Fibroblast of skin of right quadriceps (primary cell): Measurements from ENCODE around the gene ANKRD26.

Experiments used
- DNase-seq: peaks from one replicate; pipeline ENCODE4 v3.0.0-alpha.2; 2013

The ANKRD26 gene

DNA sequence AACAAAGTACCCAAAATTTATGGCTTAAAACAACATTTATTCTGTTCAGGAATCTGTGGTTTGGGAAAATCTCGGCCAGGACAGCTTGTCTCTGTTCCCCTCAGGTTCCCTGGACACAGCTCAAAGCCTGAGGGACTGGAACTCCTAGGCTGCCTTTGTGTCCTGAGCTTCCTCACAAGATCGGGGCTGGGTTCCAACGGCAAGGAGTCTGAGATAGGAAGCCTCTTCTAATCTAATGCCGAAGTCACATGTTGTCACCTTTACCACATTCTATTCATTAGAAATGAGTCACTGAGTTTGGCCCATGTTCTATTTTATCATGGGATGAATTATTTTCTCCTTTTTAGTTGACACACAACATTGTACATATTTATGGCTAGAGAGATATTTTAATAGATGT lies 80.5 kb downstream of the ANKRD26 start:
- DNase-seq: no peak

DNA sequence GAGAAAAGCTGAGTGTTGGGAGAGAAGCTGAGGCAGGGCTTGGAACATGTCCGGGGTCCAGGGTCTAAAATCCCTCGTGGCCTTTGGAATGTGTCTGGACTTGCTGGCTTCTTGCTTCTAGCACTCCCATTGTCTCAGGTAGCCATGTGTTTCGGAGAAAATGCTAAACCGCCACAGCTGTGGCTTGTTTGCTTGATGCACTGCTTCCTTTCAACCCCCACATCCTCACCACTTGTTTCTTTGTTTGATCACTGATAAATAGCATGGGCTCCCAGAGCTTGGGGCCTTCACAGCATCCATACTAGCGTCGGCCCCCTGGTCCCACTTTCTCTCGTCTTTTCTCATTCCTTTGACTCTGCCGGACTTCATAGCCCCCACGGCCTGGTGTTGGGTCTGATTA lies 102.7 kb downstream of the ANKRD26 start:
- no peak for DNase-seq

DNA sequence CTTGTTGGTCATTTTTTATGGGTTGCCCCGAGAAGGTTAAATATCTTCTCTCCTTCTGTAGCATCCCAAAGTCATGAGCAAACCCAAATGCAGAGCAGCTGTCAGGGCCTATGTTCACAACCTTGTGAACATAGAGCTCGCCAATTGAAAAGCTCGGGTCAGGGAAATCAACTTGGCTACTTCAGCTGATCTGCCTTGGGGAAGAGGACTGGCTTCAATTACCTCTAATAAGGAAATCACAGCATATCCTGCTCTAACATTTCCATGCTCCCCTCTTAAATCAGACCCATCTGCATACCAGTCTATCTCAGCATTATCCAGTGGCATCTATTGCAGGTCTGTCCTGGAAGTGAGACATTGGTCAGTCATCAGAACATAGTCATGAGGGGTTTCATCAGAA lies 105.6 kb downstream of the ANKRD26 start:
- DNase-seq: no peak

DNA sequence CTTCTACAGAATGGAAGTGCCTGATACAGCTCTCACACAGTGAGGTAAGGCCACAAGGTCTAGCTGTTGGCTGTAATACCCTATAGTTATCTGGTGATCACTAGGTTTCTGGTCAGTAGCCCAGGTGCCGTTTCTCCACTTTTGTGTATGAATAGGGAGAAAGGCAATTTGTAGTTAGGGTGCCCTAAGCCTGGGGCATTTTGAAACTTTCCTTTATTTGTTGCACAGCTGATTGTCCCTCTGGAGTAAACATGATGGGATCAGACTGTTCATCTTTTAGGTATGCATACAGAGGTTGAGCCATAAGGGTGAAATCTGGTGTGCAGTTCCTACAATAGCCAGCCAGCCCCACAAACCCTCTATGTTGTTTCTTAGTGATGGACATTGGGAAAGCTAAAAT lies 112.4 kb downstream of the ANKRD26 start:
- no peak for DNase-seq

DNA sequence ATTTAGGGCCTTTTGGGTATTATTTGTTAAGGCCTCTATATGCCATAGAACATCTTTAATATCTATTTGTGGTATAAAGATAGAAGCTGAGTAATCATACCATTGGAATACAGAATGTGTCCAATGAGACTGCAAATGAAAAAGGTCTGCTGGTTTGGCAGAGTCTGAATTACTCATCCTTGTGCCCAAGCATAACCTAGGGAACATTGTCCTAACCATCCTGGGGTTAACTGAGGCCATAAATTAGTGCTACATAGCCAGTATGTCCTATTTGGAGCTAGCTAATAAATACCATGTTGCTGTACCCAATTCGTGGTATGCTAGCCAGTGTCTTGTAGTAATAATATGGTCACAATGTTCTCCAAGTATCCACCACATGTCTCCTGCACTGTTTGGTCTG lies 117.1 kb downstream of the ANKRD26 start:
- DNase-seq: no peak

DNA sequence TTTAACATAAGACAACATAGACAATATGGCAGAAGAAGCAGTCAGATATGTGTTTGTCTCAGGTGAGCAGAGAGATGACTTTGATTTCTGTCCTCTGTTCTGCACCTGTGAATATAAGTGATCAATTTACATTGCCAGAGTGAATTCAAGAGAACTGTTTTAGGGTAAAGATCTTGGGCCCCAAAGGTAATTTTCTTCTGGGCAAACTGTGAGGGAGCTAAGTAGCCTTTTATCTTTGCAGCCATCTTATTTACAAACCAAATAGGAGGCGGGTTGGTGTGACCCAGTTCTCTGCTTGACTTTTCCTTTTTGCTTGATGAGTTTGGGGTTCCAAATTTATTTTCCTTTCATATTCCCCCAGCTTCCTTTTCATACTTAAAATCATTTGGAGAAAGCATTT lies 118.2 kb downstream of the ANKRD26 start:
- DNase-seq: no peak

DNA sequence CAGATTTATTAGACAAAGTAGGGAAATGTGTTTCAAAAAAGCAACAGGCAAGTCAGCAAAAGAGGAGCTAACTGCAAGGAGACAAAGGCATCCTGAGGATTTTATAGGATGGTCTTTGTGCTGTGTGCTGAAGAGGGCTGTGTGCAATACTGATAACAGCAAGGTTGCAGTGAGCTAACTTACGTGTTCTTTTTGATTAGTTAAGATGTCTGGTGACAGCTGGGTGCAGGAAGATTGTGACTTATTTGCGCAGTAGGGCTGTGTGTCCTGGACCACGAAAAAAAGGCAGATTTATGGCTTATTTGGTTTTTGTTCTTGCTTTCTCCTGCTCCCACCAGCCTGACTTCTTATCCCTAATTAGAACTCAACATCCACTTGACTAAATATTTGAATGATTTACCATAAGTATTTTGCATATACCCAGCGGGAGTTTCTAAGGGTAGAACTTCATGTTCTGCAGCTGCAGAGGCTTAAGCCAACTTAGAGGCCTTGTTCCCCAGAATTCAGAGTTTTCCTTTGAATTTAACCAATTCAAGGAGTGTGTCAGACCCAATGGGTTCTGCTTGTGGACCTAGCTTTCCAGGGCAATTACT lies 119.0 kb downstream of the ANKRD26 start:
- DNase-seq: no peak

DNA sequence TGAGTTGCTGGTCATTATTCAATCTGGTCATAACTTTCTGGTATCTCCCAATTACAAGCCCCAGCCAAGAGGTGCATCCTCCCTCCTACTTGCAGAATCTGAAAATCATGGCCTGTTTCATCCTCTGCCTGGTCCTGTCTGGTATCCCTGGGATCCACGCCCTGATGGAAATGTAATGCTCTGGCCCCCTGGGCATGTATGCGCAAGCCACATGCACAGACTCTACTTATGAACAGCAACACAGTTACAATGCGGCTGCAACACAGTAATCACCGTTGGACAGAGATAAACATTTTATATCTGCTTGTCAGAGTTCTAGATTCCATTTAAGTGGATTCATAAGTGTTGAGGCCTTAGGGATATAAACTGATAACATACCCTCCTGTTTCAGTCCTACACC lies 121.8 kb downstream of the ANKRD26 start:
- no peak for DNase-seq

DNA sequence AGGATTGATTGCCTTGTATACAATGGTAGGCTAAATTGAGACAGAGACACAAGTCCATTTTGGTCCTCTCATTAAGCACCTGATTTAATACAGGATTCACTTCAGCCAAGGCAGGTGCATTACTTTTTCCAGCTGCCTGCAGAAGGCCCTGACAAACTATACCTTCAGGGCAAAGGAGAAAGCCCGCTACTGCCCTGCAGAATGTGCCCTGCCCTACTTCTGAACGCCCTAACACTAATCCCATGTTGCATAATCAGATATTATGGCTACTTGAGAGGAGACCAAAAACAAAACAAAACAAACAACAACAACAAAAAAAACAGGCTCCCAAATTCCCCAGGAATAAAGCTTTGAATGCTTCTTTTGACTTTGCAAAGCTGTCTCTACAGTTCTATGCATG lies 122.7 kb downstream of the ANKRD26 start:
- DNase-seq: no peak

DNA sequence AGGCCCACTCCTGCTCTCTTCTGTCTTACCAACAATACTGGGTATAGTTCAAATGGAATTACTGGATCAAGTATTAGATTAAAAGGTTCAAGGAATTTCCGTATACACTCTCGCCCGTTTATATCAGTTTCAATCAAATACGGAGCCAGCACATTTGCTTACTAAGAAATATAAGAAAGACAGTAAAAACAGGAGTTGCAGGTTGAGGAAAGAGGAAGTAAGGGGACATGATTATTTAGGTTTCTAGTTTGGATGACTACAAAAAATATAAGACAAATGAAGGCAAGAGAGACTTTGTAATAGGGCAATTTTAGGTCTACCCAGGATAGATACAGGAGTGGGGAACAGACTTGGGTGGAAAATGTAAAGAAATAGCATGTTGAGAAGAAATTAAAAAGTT lies 129.6 kb downstream of the ANKRD26 start:
- no peak for DNase-seq

DNA sequence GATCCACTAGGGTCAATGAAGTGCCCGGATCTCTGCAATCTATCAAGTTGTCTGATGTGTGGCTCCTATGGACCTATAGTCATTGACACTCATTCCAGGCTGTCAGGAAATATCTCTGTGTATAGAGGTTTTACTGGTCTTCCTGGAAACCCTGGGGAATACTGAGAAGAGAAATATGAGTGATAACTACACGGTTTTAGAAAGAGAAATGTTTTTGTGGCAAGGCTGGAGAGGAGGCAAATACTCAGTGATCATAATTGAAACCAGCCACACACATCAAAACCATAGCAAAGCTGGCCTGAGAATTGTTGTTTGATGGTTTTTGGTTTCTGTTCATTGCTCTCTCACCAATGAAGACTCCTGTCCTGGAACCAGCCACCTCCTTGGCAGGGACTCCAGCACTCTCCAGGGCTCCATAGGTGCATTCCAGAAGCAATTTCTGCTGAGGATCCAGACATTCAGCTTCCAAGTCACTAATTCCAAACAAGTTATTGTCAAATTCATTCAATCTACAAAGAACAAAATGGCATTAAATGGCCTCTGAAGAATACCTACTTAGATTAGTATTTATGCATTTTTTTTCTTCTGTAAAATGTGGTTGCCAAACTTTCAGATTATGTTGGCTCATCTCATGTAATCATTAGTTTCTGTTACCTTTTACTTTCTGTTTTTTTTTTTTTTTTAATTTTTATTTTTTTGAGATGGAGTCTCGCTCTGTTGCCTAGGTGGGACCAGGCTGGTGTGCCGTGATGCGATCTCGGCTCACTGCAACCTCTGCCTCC lies 131.0 kb downstream of the ANKRD26 start:
- peak; percentile 71 for DNase-seq

DNA sequence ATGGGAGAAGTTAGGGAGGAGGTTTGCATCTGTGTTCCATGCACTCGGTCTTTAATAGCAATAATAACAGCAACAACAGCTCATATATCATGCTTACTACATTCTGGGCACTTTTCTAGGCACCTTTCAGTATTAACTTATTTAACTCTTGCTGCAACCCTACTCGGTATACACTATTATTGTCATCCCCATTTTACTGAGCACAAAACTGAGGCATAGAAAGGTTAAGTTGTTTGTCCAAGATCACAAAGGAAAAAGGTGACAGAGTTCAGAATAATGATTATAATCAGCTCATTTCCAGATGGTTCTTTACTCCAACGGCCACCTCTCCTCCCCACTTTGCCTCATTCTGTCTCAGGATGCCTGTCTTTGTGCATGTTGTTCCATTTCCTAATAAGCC lies 137.5 kb downstream of the ANKRD26 start:
- no peak for DNase-seq

DNA sequence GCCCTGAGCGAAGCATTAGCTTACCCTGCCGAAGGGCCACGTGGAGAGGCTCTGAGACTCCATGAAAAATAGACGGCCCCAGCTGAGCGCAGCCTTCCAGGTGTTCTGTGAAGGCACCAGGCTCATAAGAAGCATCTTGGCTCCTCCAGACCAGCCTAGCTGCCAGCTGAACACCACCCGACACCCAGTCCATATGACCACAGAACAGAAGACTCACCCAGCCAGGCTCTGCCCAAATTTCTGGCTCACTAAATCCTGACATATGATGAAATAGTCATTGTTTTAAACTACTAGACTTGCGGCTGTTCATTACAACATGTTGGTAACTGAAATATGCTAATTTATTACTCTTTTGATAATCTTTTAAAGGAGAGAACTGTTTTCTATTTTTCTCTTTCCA lies 140.0 kb downstream of the ANKRD26 start:
- no peak for DNase-seq

DNA sequence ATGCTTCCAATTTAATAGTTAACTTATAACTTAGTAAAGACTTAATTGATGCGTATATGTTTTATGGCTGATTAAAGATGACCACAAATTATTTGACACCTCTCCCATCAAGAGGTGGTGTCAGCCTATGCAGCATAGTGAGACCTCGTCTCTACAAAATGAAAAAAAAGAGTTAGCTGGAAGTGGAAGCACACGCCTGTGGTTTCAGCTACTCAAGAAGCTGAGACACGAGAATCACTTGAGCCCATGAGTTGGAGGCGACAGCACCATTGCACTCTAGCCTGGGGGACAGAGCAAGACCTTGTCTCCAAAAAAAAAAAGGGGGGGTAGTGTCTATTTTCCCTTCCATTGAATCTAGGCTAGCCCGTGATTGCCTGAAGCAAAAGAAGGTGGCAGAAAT lies 140.5 kb downstream of the ANKRD26 start:
- DNase-seq: no peak
